SK-N-SH (cell line): ENCODE data around the gene SSTR1. TPM values are rescaled to one million over a fixed set of nuclear protein-coding genes. Genes with fewer than 3 reads are reported as not detected.

Experiments
- CTCF ChIA-PET: fragments of 300-600, 350-600 bp; formaldehyde crosslinking; extraction: SDS; loops from one replicate; lab custom pipeline; 2021; lab: Yijun Ruan, JAX
- POLR2A ChIA-PET: fragments of 350-600 bp; sonication (Branson Sonifier 250); formaldehyde crosslinking; extraction: SDS; loops from one replicate; lab custom pipeline; 2020; ENCODE audit warnings: antibody characterized with exemption, inconsistent platforms; lab: Yijun Ruan, JAX
- DNase-seq: peaks from one replicate; pipeline ENCODE4 v3.0.0; 2012
- H2AFZ ChIP-seq: fragments of 200-600 bp; sonication (generic); 2 replicates; pipeline ENCODE4 v1.8.1; 2016; ENCODE audit warnings: antibody characterized with exemption, mild to moderate bottlenecking, low read depth
- H3F3A ChIP-seq: fragments of 200-600 bp; sonication (generic); replicated peaks from 2 replicates; pipeline ENCODE3; 2016; ENCODE audit warnings: antibody characterized with exemption, mild to moderate bottlenecking; ENCODE audit not compliant: insufficient read depth
- H3K27ac ChIP-seq, 2 experiments: fragments of 200-500 bp in 1 of 2; fragments of 200-600 bp in 1 of 2; sonication (Bioruptor generic) in 1 of 2; sonication (generic), shearing (Covaris generic) in 1 of 2; 2 replicates each; pipeline versions ENCODE4 v1.5.1 to v1.6.1; 2014 to 2016; ENCODE audit warnings: low read depth in 2 of 2, inconsistent platforms in 1 of 2, low read length in 1 of 2, mild to moderate bottlenecking in 1 of 2, mixed read lengths in 1 of 2
- H3K27me3 ChIP-seq: fragments of 200-600 bp; sonication (generic), shearing (Covaris generic); 2 replicates; pipeline ENCODE4 v1.6.1; 2016; ENCODE audit warnings: mixed run types; ENCODE audit not compliant: insufficient read depth
- H3K36me3 ChIP-seq, 2 experiments: fragments of 200-500 bp in 1 of 2; fragments of 200-600 bp in 1 of 2; sonication (Bioruptor generic) in 1 of 2; sonication (generic) in 1 of 2; replicated peaks in 1 of 2; 2 replicates each; pipeline versions ENCODE3 to v1.5.1; 2014 to 2016; ENCODE audit warnings: low read length in 1 of 2, mild to moderate bottlenecking in 1 of 2; ENCODE audit not compliant: insufficient read depth in 2 of 2, control insufficient read depth in 1 of 2
- H3K4me1 ChIP-seq, 2 experiments: fragments of 200-500 bp in 1 of 2; fragments of 200-600 bp in 1 of 2; sonication (Bioruptor generic) in 1 of 2; sonication (generic), shearing (Covaris generic) in 1 of 2; 2 replicates each; pipeline versions ENCODE4 v1.5.1 to v1.6.1; 2014 to 2016; ENCODE audit warnings: low read depth in 1 of 2, low read length in 1 of 2, mixed run types in 1 of 2; ENCODE audit not compliant: insufficient read depth in 2 of 2, control insufficient read depth in 1 of 2
- H3K4me2 ChIP-seq: fragments of 200-600 bp; sonication (generic), shearing (Covaris generic); 2 replicates; pipeline ENCODE4 v1.6.1; 2017; ENCODE audit warnings: mixed run types
- H3K4me3 ChIP-seq, 2 experiments: fragments of 200-500 bp in 1 of 2; fragments of 200-600 bp in 1 of 2; sonication (Bioruptor generic) in 1 of 2; sonication (generic), shearing (Covaris generic) in 1 of 2; 2 replicates each; pipeline versions ENCODE4 v1.5.1 to v1.8.1; 2014 to 2016; ENCODE audit warnings: low read depth in 2 of 2, inconsistent platforms in 1 of 2, low read length in 1 of 2, mild to moderate bottlenecking in 1 of 2, mixed read lengths in 1 of 2, moderate library complexity in 1 of 2
- H3K79me2 ChIP-seq: fragments of 200-600 bp; sonication (generic); 2 replicates; pipeline ENCODE4 v1.8.1; 2017; ENCODE audit warnings: mild to moderate bottlenecking; ENCODE audit not compliant: insufficient read depth
- H3K9ac ChIP-seq: fragments of 200-600 bp; sonication (generic); 2 replicates; pipeline ENCODE4 v1.6.1; 2017; ENCODE audit warnings: mixed run types
- H3K9me2 ChIP-seq: fragments of 200-600 bp; sonication (generic); 2 replicates; pipeline ENCODE4 v1.6.1; 2017; ENCODE audit warnings: mixed run types
- H3K9me3 ChIP-seq: fragments of 200-600 bp; sonication (generic); 2 replicates; pipeline ENCODE4 v1.6.1; 2017; ENCODE audit warnings: mixed run types, mild to moderate bottlenecking, moderate library complexity
- H4K20me1 ChIP-seq: fragments of 200-600 bp; sonication (generic); 2 replicates; pipeline ENCODE4 v1.6.1; 2017; ENCODE audit warnings: mild to moderate bottlenecking, mixed run types; ENCODE audit not compliant: insufficient read depth
- CHD2 ChIP-seq: fragments of 150-350 bp; IDR thresholded peaks from 2 replicates; pipeline ENCODE4 v1.6.1; 2018; ENCODE audit warnings: low read length; ENCODE audit not compliant: partially characterized antibody
- EZH2phosphoT487 ChIP-seq: fragments of 200-600 bp; sonication (generic); IDR thresholded peaks from 2 replicates; pipeline ENCODE4 v1.6.1; 2017; ENCODE audit warnings: low read depth, mixed run types, mild to moderate bottlenecking, antibody characterized with exemption, moderate library complexity, borderline replicate concordance
- GABPA ChIP-seq: IDR thresholded peaks from 2 replicates; pipeline ENCODE4 v1.4.0; 2012; ENCODE audit warnings: low read depth, mild to moderate bottlenecking
- GATA2 ChIP-seq: sonication (generic); formaldehyde crosslinking; IDR thresholded peaks from 2 replicates; pipeline ENCODE4 v1.5.0; 2020; ENCODE audit warnings: mild to moderate bottlenecking, missing genetic modification reagents
- MEF2A ChIP-seq: IDR thresholded peaks from 2 replicates; pipeline ENCODE4 v1.4.0; 2012; ENCODE audit warnings: low read depth, borderline replicate concordance
- MXI1 ChIP-seq: IDR thresholded peaks from 2 replicates; pipeline ENCODE4 v1.6.1; 2012; ENCODE audit warnings: mild to moderate bottlenecking, low read depth, low read length, improper control_type of control experiment
- NRF1 ChIP-seq: IDR thresholded peaks from 2 replicates; pipeline ENCODE4 v1.6.1; 2012; ENCODE audit warnings: low read depth, mild to moderate bottlenecking, low read length
- POLR2AphosphoS5 ChIP-seq: IDR thresholded peaks from 2 replicates; pipeline ENCODE4 v1.6.1; 2012; ENCODE audit warnings: low read depth, low read length
- TCF12 ChIP-seq: IDR thresholded peaks from 2 replicates; pipeline ENCODE4 v1.4.0; 2012
- ZBTB33 ChIP-seq: IDR thresholded peaks from 2 replicates; pipeline ENCODE4 v1.4.0; 2012; ENCODE audit warnings: low read depth, borderline replicate concordance
- WGBS: methylation state at CpG from one replicate; pipeline ENCODE4 v1.1.6; 2017; ENCODE audit warnings: low lambda C conversion rate; 5-methylcytosine and 5-hydroxymethylcytosine counted together
- polyA plus RNA-seq, 3 experiments: library from polyadenylated mRNA; depleted of rRNA; stranded (reverse); fragments of >200 nt; gene quantifications; 2 replicates each; pipeline ENCODE4 v1.2.3, GENCODE V29; 2012
- TF ChIP-seq, protein P1 (sequence below): IDR thresholded peaks from 2 replicates; pipeline ENCODE4; 2012
- TF ChIP-seq, protein P2 (sequence below): IDR thresholded peaks from 2 replicates; pipeline ENCODE4 v1.6.1; 2012; ENCODE audit warnings: mild to moderate bottlenecking, low read depth, low read length, moderate library complexity
- TF ChIP-seq, protein P3 (sequence below): IDR thresholded peaks from 2 replicates; pipeline ENCODE4 v1.4.0; 2012; ENCODE audit warnings: low read depth

Gene SSTR1
- 0.08 TPM in 2 replicates for polyA plus RNA-seq (2012; rRNA removed)
- 0.08 and 0.12 TPM in 2 replicates for polyA plus RNA-seq (2012; cell fraction: cytosol; rRNA removed)
- 0.07 and 0.10 TPM in 2 replicates for polyA plus RNA-seq (2012; cell fraction: nucleus; rRNA removed)

GRCh38 chr14:38207736-38208617, at the start of gene SSTR1:
TSS of gene SSTR1 (plus strand) at chr14:38207904. CDS start at chr14:38209390, 1,486 bp downstream.
- Histone ChIP-seq H3K9me2 (no peaks in the 10 kb centered on the region), H3K27me3 (peaks cover 17% of the 10 kb centered on the region; the same call in 1 of the 2 replicates), H3F3A (peaks cover 2% of the 10 kb centered on the region), H3K4me1 (no peaks in the 10 kb centered on the region), H3K79me2 (no peaks in the 10 kb centered on the region), H3K9ac (no peak within 1 kb of the TSS), H3K4me3 (no peak within 1 kb of the TSS), H2AFZ (no peak within 1 kb of the TSS), H3K9me3 (no peaks in the 10 kb centered on the region), H3K4me2 (peak within 1 kb of the TSS; percentile 50; the same call in 1 of the 2 replicates), H3K27ac (no peak within 1 kb of the TSS), H4K20me1 (no peaks in the 10 kb centered on the region), H3K36me3 (no peaks in the 10 kb centered on the region)
- TF ChIP-seq GABPA (no peak), POLR2AphosphoS5 (no peak), EZH2phosphoT487 (no peak), TCF12 (no peak), NRF1 (no peak), MXI1 (no peak), ZBTB33 (no peak), GATA2 (CRISPR knock-in tag) (no peak), MEF2A (no peak), CHD2 (no peak)
- TF ChIP-seq, protein P1, sequence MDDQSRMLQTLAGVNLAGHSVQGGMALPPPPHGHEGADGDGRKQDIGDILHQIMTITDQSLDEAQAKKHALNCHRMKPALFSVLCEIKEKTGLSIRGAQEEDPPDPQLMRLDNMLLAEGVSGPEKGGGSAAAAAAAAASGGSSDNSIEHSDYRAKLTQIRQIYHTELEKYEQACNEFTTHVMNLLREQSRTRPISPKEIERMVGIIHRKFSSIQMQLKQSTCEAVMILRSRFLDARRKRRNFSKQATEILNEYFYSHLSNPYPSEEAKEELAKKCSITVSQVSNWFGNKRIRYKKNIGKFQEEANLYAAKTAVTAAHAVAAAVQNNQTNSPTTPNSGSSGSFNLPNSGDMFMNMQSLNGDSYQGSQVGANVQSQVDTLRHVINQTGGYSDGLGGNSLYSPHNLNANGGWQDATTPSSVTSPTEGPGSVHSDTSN, result no peak
- TF ChIP-seq, protein P2, sequence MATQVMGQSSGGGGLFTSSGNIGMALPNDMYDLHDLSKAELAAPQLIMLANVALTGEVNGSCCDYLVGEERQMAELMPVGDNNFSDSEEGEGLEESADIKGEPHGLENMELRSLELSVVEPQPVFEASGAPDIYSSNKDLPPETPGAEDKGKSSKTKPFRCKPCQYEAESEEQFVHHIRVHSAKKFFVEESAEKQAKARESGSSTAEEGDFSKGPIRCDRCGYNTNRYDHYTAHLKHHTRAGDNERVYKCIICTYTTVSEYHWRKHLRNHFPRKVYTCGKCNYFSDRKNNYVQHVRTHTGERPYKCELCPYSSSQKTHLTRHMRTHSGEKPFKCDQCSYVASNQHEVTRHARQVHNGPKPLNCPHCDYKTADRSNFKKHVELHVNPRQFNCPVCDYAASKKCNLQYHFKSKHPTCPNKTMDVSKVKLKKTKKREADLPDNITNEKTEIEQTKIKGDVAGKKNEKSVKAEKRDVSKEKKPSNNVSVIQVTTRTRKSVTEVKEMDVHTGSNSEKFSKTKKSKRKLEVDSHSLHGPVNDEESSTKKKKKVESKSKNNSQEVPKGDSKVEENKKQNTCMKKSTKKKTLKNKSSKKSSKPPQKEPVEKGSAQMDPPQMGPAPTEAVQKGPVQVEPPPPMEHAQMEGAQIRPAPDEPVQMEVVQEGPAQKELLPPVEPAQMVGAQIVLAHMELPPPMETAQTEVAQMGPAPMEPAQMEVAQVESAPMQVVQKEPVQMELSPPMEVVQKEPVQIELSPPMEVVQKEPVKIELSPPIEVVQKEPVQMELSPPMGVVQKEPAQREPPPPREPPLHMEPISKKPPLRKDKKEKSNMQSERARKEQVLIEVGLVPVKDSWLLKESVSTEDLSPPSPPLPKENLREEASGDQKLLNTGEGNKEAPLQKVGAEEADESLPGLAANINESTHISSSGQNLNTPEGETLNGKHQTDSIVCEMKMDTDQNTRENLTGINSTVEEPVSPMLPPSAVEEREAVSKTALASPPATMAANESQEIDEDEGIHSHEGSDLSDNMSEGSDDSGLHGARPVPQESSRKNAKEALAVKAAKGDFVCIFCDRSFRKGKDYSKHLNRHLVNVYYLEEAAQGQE, result no peak
- TF ChIP-seq, protein P3, sequence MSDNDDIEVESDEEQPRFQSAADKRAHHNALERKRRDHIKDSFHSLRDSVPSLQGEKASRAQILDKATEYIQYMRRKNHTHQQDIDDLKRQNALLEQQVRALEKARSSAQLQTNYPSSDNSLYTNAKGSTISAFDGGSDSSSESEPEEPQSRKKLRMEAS, result no peak
- 1% methylated on average over 15 of the region's 49 CpGs for WGBS
- CTCF ChIA-PET, result no interaction called here
- DNase-seq, result no peak
- POLR2A ChIA-PET, result no interaction called here
